ENCODE data around the gene RHBDD3.

The RHBDD3 gene

GRCh38 chr22:29306175-29306834 lies 38.5 kb upstream of the RHBDD3 start, which contains the start of gene GAS2L1:
GAS2L1 (plus strand) TSS chr22:29306650; CDS start chr22:29308106, 1,456 bp downstream.
- DNase-seq = peak; percentile 44 to 54

DNA sequence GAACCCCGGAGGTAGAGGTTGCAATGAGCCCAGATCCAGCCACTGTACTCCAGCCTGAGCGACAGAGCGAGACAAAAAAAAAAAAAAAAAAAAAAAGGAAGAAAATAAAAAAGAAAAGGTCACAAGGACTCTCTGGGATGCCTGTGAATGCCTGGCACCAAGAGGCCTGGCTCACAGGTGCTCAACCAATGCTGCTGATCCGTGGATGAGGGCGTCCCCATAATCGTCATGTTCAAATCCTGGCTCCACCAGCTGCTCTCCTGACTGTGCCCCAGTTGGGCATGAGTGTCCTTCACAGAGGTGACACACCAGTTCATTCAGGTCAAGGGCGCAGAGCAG lies 38.0 kb upstream of the RHBDD3 start:
- DNase-seq = no peak

GRCh38 chr22:29302681-29303465 lies 35.1 kb upstream of the RHBDD3 start:
- no peak for DNase-seq

GRCh38 chr22:29302402-29302680 lies 34.6 kb upstream of the RHBDD3 start:
- no peak for DNase-seq

DNA sequence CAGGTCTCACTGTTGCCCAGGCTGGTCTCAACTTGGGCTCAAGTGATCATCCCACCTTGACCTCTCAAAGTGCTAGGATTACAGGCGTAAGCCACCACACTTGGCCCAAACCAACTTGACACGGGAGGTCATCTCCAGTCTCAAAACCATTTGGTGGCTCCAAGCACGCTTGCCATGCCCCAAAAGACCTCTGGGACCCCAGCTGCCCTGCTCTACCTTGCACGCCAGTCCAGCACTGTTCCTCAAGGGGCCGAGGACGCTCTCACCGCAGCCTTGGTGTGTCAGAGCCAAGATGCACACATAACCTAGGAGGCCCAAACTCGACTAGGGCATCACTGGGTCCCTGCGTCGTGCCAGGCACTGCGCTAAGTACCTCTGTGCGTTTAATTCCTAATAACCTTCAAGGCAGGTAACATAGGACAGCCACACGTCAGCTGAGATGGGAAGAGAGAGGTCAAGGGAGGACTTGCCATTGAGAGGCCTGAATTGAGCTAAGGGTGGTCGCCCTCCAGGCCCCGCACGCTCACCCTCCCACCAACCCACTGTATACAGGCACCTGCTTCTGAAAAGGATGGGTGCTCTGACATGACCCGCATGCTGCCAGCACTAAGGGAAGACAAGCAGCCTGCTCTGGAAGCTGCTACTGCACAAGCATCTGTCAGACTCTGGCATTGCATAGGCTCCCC lies 34.1 kb upstream of the RHBDD3 start:
- DNase-seq = no peak

DNA sequence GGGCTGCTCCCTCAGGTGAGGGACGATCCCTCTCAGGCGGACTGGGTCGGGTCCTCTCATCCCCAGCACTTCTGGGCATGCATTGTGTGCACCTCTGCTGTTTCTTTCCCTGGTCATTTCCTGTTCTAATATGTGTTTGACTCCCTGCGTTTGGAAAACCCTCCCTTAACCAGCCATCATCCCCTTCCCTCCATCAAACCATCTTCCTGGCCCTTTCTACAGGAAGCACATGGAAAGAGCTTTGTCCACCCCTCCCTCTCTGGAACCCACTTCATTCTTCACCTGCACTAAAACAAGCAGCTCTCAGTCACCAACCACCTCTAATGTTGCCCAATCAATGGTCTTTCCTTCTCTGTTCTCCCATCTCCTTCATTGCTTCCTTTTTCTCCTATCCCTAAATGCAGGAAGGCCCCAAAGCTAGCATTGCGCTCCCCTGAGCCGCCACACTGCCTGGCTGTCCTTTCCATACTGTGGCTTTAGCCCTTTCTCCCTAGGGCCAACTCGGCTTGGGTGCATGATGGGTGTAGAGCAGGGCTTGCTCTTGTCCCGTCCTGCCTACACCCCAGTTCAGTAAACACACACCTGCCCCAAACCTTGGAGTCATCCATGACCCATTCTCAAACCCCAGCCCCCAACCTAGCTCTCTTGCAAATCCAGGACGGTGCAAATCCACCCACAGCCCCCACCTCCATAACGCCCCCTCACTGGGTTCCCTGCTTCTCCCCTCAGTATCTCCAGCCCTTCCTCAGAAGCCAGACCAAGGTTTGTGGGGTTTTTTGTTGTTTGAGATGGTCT lies 33.2 kb upstream of the RHBDD3 start:
- DNase-seq = no peak

DNA sequence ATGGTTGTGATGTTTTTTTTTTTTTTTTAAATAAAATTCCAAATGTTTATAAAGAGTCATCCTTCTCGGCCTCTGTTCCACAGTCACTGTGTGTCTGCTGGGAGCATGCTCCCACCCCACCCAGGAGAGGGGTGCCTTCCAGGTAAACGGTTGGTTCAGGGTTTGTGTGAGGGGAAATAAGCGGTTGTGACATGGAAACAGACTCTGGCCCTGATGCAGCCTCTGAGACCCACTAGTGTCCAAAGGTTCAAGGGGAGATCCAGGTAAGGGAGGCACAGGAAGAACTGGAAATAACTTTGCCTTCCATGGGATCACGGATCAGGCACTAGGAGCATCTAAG lies 32.7 kb upstream of the RHBDD3 start:
- no peak for DNase-seq

DNA sequence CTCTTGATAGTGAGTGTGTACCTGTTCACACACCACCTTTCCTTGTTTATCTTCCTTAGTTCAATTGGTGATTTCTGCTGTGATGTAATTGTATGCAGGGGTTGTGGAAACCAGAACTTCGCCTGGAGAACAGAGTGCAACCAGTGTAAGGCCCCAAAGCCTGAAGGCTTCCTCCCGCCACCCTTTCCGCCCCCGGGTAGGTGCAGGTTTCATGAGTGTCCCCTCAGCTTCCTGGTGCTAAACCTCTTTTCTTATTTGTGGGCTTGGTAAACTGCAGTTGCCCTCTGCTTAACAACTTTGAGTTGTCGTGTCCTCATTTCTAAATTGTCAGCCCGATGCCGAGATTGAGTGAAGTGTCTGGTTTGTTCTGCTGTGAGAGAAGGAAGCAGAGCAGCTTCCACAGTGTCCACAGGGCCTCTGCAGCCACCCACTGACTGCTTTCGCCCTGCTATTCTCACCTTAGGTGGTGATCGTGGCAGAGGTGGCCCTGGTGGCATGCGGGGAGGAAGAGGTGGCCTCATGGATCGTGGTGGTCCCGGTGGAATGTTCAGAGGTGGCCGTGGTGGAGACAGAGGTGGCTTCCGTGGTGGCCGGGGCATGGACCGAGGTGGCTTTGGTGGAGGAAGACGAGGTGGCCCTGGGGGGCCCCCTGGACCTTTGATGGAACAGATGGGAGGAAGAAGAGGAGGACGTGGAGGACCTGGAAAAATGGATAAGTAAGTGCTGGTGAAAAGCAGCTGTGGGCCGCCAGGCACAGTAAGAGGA lies 31.5 kb upstream of the RHBDD3 start:
- DNase-seq = no peak

DNA sequence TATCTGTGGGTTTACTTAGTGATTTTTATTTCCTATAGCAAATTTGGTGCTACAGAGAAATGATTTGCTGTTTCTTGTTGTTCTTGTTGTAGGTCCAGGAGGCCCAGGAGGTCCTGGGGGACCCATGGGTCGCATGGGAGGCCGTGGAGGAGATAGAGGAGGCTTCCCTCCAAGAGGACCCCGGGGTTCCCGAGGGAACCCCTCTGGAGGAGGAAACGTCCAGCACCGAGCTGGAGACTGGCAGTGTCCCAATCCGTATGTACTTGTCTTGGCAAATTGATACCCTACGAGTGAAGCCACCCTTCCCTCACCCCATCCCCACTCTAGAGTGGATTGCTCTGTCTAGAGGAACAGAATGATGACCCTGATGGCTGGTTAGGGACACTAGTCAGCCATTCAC lies 30.9 kb upstream of the RHBDD3 start:
- DNase-seq = no peak

GRCh38 chr22:29292379-29292778 lies 24.6 kb upstream of the RHBDD3 start:
- no peak for DNase-seq

GRCh38 chr22:29291215-29291614 lies 23.4 kb upstream of the RHBDD3 start:
- DNase-seq = no peak

GRCh38 chr22:29290061-29290460 lies 22.3 kb upstream of the RHBDD3 start:
- no peak for DNase-seq

- DNase-seq = no peak
Observed at GRCh38 chr22:29288837-29289236, 21.1 kb upstream of the RHBDD3 start.

DNA sequence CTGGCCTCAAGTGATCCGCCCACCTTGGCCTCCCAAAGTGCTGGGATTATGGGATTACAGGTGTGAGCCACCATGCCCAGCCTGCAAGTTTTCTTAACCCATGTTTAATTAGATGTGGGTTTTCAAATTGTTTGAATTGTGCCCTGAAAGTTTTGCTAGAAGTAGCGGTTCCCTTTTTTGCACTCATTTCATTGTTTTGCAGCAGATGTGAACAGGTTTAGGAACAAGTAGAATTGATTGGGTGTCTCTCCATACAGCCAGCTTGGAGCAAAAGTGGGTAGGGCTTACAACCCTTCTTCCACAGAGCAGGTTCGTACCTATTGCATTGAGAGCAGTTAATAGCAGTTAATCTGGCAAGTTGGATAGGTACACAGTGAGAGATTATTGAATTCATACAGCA lies 16.4 kb upstream of the RHBDD3 start:
- no peak for DNase-seq

DNA sequence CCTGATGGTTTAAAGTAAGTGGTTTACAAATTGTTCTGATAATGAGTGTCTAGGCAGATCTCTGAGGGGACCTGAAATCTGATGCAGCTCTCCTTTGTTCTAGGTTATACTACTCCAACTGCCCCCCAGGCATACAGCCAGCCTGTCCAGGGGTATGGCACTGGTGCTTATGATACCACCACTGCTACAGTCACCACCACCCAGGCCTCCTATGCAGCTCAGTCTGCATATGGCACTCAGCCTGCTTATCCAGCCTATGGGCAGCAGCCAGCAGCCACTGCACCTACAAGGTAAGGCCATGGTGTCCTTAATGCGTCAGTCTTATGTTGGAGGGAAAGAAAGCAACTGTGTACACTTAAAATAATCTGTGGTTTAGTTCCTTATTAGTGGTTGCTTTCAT lies 10.1 kb upstream of the RHBDD3 start:
- no peak for DNase-seq

DNA sequence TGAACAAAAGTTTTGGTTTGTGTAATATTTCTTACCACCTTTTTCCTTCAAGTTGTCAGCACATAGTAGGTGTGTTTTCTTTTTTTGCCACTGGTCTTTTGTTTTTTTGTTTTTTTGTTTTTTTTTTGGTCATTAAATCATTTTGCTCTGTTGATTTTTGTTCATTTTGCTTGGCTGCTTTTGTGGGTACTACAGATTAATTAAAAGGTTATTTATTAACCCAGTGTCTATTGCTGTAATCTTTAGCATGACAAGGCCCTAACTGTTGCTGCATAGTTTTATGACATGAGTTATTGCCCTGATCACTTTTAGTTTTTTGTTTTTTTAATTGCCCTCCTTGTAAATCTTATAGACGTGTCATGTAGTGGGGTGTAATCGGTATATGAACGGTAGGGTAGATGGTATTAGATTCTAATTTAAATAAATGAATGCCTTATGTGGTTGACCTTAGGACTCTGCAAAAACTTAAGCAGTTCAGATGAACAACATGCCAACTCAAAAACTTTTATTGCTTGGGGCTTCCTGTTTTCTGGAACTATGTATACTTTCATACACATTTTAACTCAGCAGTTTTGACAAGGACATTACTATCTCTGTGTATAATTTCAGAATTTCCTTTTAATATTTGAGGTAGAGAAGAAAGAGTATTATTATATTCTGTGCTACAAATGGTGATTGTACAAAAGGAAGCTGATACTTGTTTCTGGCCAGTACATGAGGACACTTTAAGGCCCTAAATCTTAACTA lies 8.2 kb upstream of the RHBDD3 start:
- no peak for DNase-seq

DNA sequence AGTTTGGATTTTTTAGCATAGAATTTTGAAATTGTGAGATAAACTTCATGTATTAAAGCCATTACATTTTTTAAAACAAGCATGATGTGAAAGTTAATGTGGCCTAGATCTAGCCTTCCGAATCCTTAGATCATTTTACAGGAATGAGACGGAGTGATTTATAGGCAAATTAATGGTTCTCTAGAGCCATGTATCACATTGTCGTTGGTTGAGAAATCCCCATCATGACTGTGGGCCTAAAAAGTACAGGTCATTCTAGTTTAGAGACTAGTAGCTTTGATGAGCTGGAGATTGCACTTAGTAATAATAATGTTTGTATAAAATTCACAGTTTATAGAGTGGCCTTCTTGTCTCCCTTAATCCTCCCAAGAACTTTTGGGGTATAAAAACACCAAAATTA lies 7.4 kb upstream of the RHBDD3 start:
- DNase-seq = no peak

DNA sequence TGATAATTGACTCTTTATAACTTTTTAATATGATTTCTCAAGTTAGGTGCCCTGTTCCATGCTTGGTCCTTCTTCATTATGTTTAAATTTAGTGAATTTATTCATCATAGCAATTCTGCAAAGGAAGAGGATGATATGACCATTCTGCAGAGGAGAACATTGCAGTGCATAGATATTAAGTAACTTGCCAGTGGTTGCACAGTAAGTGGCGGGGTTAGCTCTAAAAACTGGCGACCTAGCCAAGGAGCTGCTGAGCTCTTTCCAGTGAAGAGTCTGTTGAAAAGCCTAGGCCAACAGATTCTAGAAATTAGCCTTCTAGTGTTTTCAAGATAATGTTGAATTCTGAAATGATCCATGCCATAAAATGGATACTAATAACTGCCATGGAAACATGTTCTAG lies 4.8 kb upstream of the RHBDD3 start:
- no peak for DNase-seq

DNA sequence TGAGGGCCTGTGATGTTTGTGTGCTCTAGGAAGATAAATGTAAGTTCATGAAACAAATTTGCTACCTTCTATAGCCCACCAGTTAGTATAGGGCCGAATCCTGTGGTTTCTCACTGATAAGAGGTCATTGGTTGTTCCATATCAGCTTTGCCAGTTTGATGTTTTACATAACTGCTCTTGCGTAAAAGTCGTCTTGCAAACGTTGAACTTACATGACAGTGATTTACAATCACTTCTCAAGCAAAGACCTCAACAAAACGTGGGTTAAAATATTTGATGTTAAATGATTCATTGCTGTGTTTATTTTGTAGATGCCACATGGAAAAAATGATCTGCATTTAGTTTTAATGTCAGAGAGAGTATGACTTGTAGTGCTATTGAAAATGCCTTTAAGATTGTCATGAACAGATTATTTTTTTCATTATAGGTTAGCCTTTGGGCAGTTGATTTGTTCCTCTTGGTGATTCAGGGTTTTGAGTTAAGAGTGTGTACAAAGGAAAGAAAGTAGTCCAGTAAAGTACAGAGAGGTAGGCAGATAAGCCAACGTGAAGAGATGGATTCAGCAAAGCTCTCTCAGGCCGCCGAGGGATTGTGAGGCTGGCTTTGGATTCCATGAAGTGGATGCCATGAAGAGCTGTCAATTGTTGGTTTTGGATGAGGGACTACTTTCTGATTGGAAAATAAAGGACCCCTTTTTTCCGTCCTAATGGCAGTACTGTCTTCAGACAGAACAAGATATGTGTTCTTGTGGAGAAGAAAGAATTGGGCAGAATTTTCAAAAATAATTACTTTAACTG lies 2.9 kb upstream of the RHBDD3 start:
- DNase-seq = no peak

GRCh38 chr22:29269731-29270474 lies 2.1 kb upstream of the RHBDD3 start:
- DNase-seq = peak in 1 of 2 experiments; percentile 8

GRCh38 chr22:29269230-29269604 lies 1.4 kb upstream of the RHBDD3 start:
- DNase-seq = no peak
